Ovary (tissue), 9 donors: ENCODE measurements around the gene MORN5. TPM values are rescaled to one million over a fixed set of nuclear protein-coding genes. Genes with fewer than 3 reads are reported as not detected.

Experiments
- DNase-seq, 5 donors: peaks; one replicate each; pipeline ENCODE4 v3.0.0-alpha.2; 2019 to 2020
- H3K27ac ChIP-seq, 2 donors: fragments of 200-600 bp; one replicate each; pipeline versions ENCODE4 v1.5.1 to v1.8.0; 2019 to 2022
- H3K27me3 ChIP-seq: fragments of 200-600 bp; one replicate; pipeline ENCODE4 v1.8.0; 2022
- H3K36me3 ChIP-seq: fragments of 200-600 bp; sonication (generic); one replicate; pipeline ENCODE4 v1.5.1; 2019
- H3K4me1 ChIP-seq: one replicate; pipeline ENCODE4 v1.8.1; 2013; ENCODE audit warnings: mild to moderate bottlenecking, moderate library complexity; ENCODE audit not compliant: insufficient read depth
- H3K4me3 ChIP-seq: fragments of 200-600 bp; sonication (generic); one replicate; pipeline ENCODE4 v1.5.1; 2017
- H3K9me3 ChIP-seq, 2 donors: fragments of 200-600 bp in 1 of 2; sonication (generic) in 1 of 2; one replicate each; pipeline versions ENCODE4 v1.5.1 to v1.8.1; 2013 to 2019; ENCODE audit warnings: mild to moderate bottlenecking in 1 of 2, moderate library complexity in 1 of 2
- EP300 ChIP-seq: sonication (generic); formaldehyde crosslinking; IDR thresholded peaks from one replicate; pipeline ENCODE4 v1.6.1; 2017; ENCODE audit warnings: antibody characterized with exemption
- POLR2A ChIP-seq: fragments of 450-650 bp; IDR thresholded peaks from one replicate; pipeline ENCODE4 v1.6.1; 2017; ENCODE audit warnings: antibody characterized with exemption, mild to moderate bottlenecking, moderate library complexity
- WGBS, 3 donors: extraction: QIAGEN DNeasy Blood & Tissue Kit in 1 of 3; methylation state at CpG; one replicate each; pipeline versions ENCODE4 v1.1.5 to v1.1.7; 2013 to 2017; 5-methylcytosine and 5-hydroxymethylcytosine counted together
- intact Hi-C, 4 donors: fragments of 100-400 bp; cut with DNase I; formaldehyde crosslinking; loops; one replicate each; pipeline versions ENCODE4 v1.11.0 to v1.15.1; 2022 to 2023
- polyA plus RNA-seq, 2 donors: library from polyadenylated mRNA; stranded (reverse); fragments of 200-250 nt in 1 of 2; fragments of 350-450 nt in 1 of 2; fragmentation: Illumina TruSeq in 1 of 2; extraction: RNeasy Lipid Tissue Mini Kit (QIAGEN cat#74804) in 1 of 2; gene quantifications; one replicate each; pipeline ENCODE4 v1.2.3, GENCODE V29; 2013 to 2014
- total RNA-seq, 7 donors: library from RNA; depleted of rRNA in 2 of 7; stranded (reverse); fragments of >200 nt in 2 of 7; fragmentation: NEBNext Ultra II Directional in 3 of 7; extraction: Animal tissue kit (Norgen Biotek cat#: 25700) in 3 of 7; gene quantifications; one replicate each; pipeline versions ENCODE4 v1.1.0 to v1.2.4, GENCODE V29; 2016 to 2023
- TF ChIP-seq, protein P1 (sequence below), 3 donors: fragments of 450-650 bp in 2 of 3; fragments of 200-600 bp in 1 of 3; IDR thresholded peaks; one replicate each; pipeline versions ENCODE4 v1.5.1 to v1.8.0; 2016 to 2022; ENCODE audit warnings: antibody characterized with exemption in 3 of 3, mild to moderate bottlenecking in 1 of 3
- donor health status: DM: no; HTN: no; CAD: no; lungs with moderate emphysema.
- donor health status: DM: no; HTN: no; CAD: no.
- donor health status: Bipolar disorder and iron deficiency.
- donor health status: DM: yes; HTN: yes; CAD: no.
- donor health status: DM: no; HTN: no; CAD: no.
- donor health status: DM: yes; HTN: yes; CAD: no.

Gene MORN5
- total and polyA plus RNA-seq, 9 donors, result 0.63 to 25.4 (median 1.6) TPM; not detected in 2

DNA sequence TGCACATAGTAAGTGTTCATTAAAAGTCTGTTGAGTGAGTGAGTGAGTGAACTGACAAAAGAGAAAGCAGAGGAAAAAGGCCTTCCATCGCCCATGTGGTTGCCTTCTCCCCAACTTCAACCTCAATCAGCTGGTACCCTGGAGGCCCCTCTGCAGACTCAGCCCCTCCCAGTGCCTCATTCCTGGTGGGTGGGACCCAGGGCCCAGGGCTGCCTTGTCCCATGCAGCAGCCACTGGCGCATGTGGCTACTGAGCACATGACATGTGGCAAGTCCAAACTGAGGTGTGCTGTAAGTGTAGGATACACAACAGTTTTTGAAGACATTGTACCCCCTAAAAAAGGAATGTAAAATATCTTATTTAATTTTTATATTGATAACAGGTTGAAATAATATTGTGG is 29.7 kb upstream of the MORN5 start:
- 88 to 91% (median 89%) methylated on average over 2 of the region's 2 CpGs for WGBS, 3 donors
- TF ChIP-seq EP300 (no peak), POLR2A (no peak)
- TF ChIP-seq, protein P1, sequence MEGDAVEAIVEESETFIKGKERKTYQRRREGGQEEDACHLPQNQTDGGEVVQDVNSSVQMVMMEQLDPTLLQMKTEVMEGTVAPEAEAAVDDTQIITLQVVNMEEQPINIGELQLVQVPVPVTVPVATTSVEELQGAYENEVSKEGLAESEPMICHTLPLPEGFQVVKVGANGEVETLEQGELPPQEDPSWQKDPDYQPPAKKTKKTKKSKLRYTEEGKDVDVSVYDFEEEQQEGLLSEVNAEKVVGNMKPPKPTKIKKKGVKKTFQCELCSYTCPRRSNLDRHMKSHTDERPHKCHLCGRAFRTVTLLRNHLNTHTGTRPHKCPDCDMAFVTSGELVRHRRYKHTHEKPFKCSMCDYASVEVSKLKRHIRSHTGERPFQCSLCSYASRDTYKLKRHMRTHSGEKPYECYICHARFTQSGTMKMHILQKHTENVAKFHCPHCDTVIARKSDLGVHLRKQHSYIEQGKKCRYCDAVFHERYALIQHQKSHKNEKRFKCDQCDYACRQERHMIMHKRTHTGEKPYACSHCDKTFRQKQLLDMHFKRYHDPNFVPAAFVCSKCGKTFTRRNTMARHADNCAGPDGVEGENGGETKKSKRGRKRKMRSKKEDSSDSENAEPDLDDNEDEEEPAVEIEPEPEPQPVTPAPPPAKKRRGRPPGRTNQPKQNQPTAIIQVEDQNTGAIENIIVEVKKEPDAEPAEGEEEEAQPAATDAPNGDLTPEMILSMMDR (IDR thresholded peaks at IDR 0.05), result no peak
- intact Hi-C loops, result loop anchor here in 3 of 4 donors (5.0 to 10.0 kb wide), 5 partner anchors 222 to 675 kb away; partner anchors contain the start of gene OR1K1 (in 1 of the 3)
- Histone ChIP-seq H3K9me3 (no peaks in the 10 kb centered on the region), H3K36me3 (no peaks in the 10 kb centered on the region), H3K4me3 (no peak overlapping the region), H3K27me3 (no peaks in the 10 kb centered on the region), H3K4me1 (peaks cover 1% of the 10 kb centered on the region), H3K27ac (no peak overlapping the region)
- DNase-seq, result no peak

DNA sequence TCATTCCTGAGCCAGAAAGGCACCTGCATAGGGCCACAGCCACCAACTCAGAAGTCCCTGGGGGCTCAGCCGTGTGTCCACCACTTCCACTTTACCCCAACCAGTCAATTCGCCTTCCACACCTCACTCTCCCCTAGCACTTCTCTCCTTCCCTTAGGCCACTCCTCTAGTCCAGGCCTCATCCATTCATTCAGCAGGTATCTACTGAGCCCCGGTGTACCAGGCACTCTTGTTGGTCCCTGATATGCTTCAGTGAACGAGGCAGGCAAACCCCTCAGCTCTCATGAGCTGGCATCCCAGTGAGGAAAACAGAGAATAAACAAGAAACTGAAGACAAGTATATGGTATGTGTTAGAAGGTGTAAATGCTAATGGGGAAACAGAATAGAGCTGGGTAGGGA is 28.9 kb upstream of the MORN5 start:
- no peaks in the 10 kb centered on the region for H3K9me3 ChIP-seq
- H3K4me3 ChIP-seq, result no peak overlapping the region
- DNase-seq, result no peak
- no peak overlapping the region for H3K27ac ChIP-seq
- intact Hi-C loops, result no loop called here
- WGBS, 3 donors, result 70 to 78% (median 75%) methylated on average over 4 of the region's 4 CpGs
- H3K4me1 ChIP-seq, result peaks cover 1% of the 10 kb centered on the region
- H3K36me3 ChIP-seq, result no peaks in the 10 kb centered on the region
- TF ChIP-seq POLR2A (no peak), EP300 (no peak)
- TF ChIP-seq, protein P1 (IDR thresholded peaks at IDR 0.05), result no peak
- no peaks in the 10 kb centered on the region for H3K27me3 ChIP-seq

DNA sequence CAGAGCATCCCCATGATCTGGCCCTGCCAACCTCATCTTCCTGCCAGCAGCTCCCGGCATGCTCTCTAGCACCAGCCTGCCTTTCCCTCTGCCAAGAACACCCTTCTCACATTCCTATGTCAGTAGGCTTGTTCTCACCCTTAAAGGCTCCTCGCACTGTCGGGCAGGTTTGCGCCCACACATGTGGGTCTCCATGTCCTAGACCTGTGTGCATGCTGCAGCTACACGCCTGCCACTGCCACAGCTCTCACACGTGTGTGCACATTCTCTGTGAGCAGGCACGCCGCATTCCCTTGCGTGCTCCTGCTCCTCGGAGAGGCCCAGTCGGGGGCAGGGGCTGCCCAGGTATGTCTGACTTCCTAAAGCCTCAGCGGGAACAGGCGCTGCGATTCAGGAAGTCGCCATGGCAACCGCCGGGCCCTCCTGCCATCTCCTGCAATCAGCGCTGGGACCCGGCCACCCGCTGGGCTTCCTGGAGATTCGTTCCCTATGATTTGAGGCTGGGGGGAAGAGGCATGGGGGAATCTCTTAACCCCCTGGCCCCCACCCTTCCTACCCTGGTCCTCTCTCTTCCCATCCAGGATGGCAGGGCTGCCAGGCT is 28.2 kb upstream of the MORN5 start:
- Histone ChIP-seq H3K36me3 (no peaks in the 10 kb centered on the region), H3K27ac (no peak overlapping the region), H3K4me3 (no peak overlapping the region), H3K27me3 (no peaks in the 10 kb centered on the region), H3K4me1 (peaks cover 1% of the 10 kb centered on the region), H3K9me3 (no peaks in the 10 kb centered on the region)
- TF ChIP-seq EP300 (no peak), POLR2A (no peak)
- TF ChIP-seq, protein P1 (IDR thresholded peaks at IDR 0.05), result no peak
- no peak for DNase-seq
- 22 to 29% (median 27%) methylated on average over 20 to 21 of the region's 21 CpGs for WGBS, 3 donors
- intact Hi-C loops, result no loop called here

DNA sequence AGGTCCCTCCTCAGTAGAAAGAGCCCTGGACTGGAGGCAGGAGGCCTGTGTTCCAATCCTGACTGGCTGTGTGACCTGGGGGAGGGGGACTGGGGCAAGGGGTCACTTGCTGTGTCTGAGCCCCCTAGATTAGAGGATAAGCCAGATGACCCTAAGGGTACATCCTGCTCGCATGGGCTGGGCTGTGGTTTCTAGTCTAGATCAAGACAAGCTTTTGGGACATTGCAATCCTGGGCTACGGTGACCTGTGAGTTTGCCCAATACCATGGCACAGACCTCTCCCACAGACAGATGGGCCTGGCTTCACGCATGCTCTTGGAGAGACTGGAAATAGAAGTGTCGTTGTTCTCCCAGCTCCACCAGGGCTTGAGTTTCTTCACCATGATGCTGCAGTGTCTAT is 27.2 kb upstream of the MORN5 start:
- intact Hi-C loops, result no loop called here
- WGBS, 3 donors, result 80 to 86% (median 82%) methylated on average over 4 of the region's 4 CpGs
- TF ChIP-seq POLR2A, result no peak
- TF ChIP-seq EP300, result no peak
- TF ChIP-seq, protein P1 (IDR thresholded peaks at IDR 0.05), result no peak
- H3K4me1 ChIP-seq, result peaks cover 1% of the 10 kb centered on the region
- DNase-seq, result no peak
- no peaks in the 10 kb centered on the region for H3K36me3 ChIP-seq
- no peaks in the 10 kb centered on the region for H3K27me3 ChIP-seq
- H3K4me3 ChIP-seq, result no peak overlapping the region
- H3K27ac ChIP-seq, result no peak overlapping the region
- H3K9me3 ChIP-seq, result no peaks in the 10 kb centered on the region
